PC-9 (cell line): ENCODE measurements around the gene PPIL6. TPM values are rescaled to one million over a fixed set of nuclear protein-coding genes. Genes with fewer than 3 reads are reported as not detected.

Experiments
- BruUV-seq: library from RNA; stranded (reverse); fragments of 400-500 nt; replicated peaks from 2 replicates; lab custom pipeline; 2021; lab: Mats Ljungman, UMichigan
- CTCF ChIA-PET: fragments of 300-600 bp; sonication (Branson Sonifier 250); formaldehyde crosslinking; loops from one replicate; lab custom pipeline; 2022; ENCODE audit warnings: antibody characterized with exemption; lab: Charles Lee
- POLR2A ChIA-PET: fragments of 300-600 bp; sonication (Branson Sonifier 250); formaldehyde crosslinking; loops from one replicate; lab custom pipeline; 2022; ENCODE audit warnings: antibody characterized with exemption; ENCODE audit not compliant: unreplicated experiment; lab: Charles Lee
- DNase-seq, 2 experiments: peaks; one replicate each; pipeline versions ENCODE4 v3.0.0 to v3.0.0-alpha.2; 2015 to 2022; ENCODE audit warnings: mixed read lengths in 1 of 2
- H2AFZ ChIP-seq: fragments of 200-600 bp; sonication (generic); 2 replicates; pipeline ENCODE4 v1.8.1; 2017; ENCODE audit warnings: antibody characterized with exemption
- H3F3A ChIP-seq: fragments of 200-600 bp; sonication (generic); 2 replicates; pipeline ENCODE4 v1.8.1; 2017; ENCODE audit warnings: antibody characterized with exemption, mild to moderate bottlenecking, low read depth; ENCODE audit not compliant: insufficient read depth
- H3K27ac ChIP-seq: fragments of 200-600 bp; sonication (generic); 2 replicates; pipeline ENCODE4 v1.6.1; 2016; ENCODE audit warnings: mixed run types
- H3K27me3 ChIP-seq: fragments of 200-600 bp; sonication (generic); 2 replicates; pipeline ENCODE4 v1.6.1; 2016; ENCODE audit warnings: low read depth, mixed run types; ENCODE audit not compliant: insufficient read depth
- H3K36me3 ChIP-seq: fragments of 200-600 bp; sonication (generic); 2 replicates; pipeline ENCODE4 v1.6.1; 2016; ENCODE audit warnings: low read depth, mixed run types
- H3K4me1 ChIP-seq: fragments of 200-600 bp; sonication (generic); replicated peaks from 2 replicates; pipeline ENCODE4 v1.6.1; 2016; ENCODE audit warnings: mixed run types; ENCODE audit not compliant: insufficient read depth
- H3K4me2 ChIP-seq: fragments of 200-600 bp; sonication (generic); 2 replicates; pipeline ENCODE4 v1.6.1; 2017; ENCODE audit warnings: mixed run types
- H3K4me3 ChIP-seq: fragments of 200-600 bp; sonication (generic); 2 replicates; pipeline ENCODE4 v1.6.1; 2016; ENCODE audit warnings: mixed run types
- H3K79me2 ChIP-seq: fragments of 200-600 bp; sonication (generic); 2 replicates; pipeline ENCODE4 v1.6.1; 2017; ENCODE audit warnings: low read depth, mixed run types
- H3K9me2 ChIP-seq: fragments of 200-600 bp; sonication (generic); 2 replicates; pipeline ENCODE4 v1.8.1; 2017; ENCODE audit warnings: mild to moderate bottlenecking; ENCODE audit not compliant: insufficient read depth
- H3K9me3 ChIP-seq: fragments of 200-600 bp; sonication (generic); 2 replicates; pipeline ENCODE4 v1.8.1; 2016; ENCODE audit warnings: low read depth; ENCODE audit not compliant: insufficient read depth
- H4K20me1 ChIP-seq: fragments of 200-600 bp; sonication (generic); 2 replicates; pipeline ENCODE4 v1.8.1; 2017; ENCODE audit not compliant: insufficient read depth
- EZH2 ChIP-seq: fragments of 200-600 bp; sonication (generic); IDR thresholded peaks from 2 replicates; pipeline ENCODE4 v1.8.0; 2017; ENCODE audit warnings: antibody characterized with exemption, low read depth
- intact Hi-C: fragments of 100-400 bp; cut with micrococcal nuclease; formaldehyde crosslinking; loops from one replicate; pipeline ENCODE4 v1.10.0; 2022; ENCODE audit not compliant: unreplicated experiment
- total RNA-seq: library from RNA; stranded (reverse); gene quantifications from 2 replicates; pipeline ENCODE4 v1.2.3, GENCODE V29; 2021
- TF ChIP-seq, protein P1 (sequence below): fragments of 200-600 bp; sonication (generic); conservative IDR thresholded peaks from 2 replicates; pipeline ENCODE4 v1.6.1; 2017; ENCODE audit warnings: mixed run types, antibody characterized with exemption, mild to moderate bottlenecking, moderate library complexity

The PPIL6 gene
- total RNA-seq, 1 experiment from 2014 or later, result 15.5 TPM

DNA sequence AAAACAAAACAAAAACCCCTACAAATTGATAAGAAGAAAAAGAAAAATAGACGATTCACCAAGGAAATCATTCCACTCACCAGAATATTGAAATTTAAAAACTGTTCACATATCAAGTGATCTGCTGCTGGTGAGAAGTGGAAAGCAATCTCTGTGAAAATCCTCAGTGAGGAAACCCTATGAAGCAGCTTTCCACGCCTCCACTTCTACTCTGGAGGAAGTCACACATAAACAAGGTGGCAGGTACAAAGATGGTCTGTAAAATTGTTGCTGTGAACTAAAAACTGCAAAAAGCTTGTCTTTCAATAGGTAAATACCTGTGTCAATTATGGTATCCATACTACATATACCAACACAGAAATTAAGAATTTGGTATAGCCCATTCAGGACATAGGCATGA lies 76.7 kb downstream of the PPIL6 start:
- Histone ChIP-seq H2AFZ (no peak overlapping the region), H3K4me1 (no peaks in the 10 kb centered on the region), H4K20me1 (0 out of 2 replicates have a peak, but pooled peaks cover 2% of the 10 kb centered on the region), H3K79me2 (no peaks in the 10 kb centered on the region; the same call in 1 of the 2 replicates), H3K4me3 (no peak overlapping the region), H3K27ac (no peak overlapping the region), H3K9me3 (no peaks in the 10 kb centered on the region), H3K36me3 (peaks cover 48% of the 10 kb centered on the region), H3F3A (peaks cover 8% of the 10 kb centered on the region), H3K4me2 (no peak overlapping the region), H3K27me3 (no peaks in the 10 kb centered on the region), H3K9me2 (no peaks in the 10 kb centered on the region)
- intact Hi-C loops, result no loop called here
- DNase-seq, result no peak
- no TSS peak for BruUV-seq
- CTCF ChIA-PET, result no interaction called here
- TF ChIP-seq, protein P1, sequence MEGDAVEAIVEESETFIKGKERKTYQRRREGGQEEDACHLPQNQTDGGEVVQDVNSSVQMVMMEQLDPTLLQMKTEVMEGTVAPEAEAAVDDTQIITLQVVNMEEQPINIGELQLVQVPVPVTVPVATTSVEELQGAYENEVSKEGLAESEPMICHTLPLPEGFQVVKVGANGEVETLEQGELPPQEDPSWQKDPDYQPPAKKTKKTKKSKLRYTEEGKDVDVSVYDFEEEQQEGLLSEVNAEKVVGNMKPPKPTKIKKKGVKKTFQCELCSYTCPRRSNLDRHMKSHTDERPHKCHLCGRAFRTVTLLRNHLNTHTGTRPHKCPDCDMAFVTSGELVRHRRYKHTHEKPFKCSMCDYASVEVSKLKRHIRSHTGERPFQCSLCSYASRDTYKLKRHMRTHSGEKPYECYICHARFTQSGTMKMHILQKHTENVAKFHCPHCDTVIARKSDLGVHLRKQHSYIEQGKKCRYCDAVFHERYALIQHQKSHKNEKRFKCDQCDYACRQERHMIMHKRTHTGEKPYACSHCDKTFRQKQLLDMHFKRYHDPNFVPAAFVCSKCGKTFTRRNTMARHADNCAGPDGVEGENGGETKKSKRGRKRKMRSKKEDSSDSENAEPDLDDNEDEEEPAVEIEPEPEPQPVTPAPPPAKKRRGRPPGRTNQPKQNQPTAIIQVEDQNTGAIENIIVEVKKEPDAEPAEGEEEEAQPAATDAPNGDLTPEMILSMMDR, result no peak
- no peak for TF ChIP-seq EZH2
- POLR2A ChIA-PET, result no interaction called here

DNA sequence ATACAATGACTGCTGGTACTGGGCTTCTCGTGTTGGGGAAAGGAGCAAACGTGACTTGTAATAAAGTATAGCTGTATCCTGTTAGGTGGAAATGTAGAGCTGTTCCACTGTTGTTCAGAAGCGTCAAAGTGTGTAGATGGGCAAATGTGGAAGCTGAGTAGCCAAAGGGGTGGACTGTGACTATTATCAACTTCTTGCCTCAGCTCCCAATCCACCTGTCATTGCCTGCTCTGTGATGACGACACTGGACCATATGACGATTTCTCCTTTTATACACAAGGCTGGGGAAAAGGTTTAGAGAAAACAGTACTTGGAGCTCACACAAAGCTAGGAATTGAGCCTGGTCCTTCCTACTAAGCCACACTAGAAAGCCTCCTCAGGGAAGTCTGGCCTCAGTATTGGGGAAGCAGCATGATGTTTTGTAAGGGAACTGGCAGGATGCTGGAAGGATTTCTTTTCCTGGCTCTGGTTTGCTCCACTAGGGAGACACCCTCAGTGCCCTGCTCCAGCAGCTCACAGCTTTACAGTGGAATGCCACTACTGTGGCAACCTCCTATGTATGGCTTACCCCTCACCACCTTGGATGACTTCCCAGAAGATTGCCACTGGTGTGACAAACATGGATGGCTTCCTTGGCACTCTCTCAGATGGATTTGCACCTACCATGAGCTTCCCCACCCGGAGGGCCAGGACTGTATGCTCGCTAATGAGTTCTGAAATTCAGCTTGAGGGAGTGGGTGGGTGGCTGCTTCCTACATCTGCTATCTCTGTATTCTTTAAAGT lies 78.1 kb downstream of the PPIL6 start:
- BruUV-seq, result no TSS peak
- H3K4me3 ChIP-seq, result no peak overlapping the region
- intact Hi-C loops, result no loop called here
- no peak overlapping the region for H2AFZ ChIP-seq
- ChIA-PET POLR2A (interaction anchor here (0.6 to 0.7 kb wide), 2 partner anchors 32 to 140 kb away, joined by 5 to 7 read pairs; no protein-coding TSS in a partner anchor), CTCF (interaction anchor here (0.5 kb wide), 1 partner anchor 119 kb away, joined by 3 read pairs; no protein-coding TSS in a partner anchor)
- H3K9me3 ChIP-seq, result 0 out of 2 replicates have a peak, but pooled peaks cover 1% of the 10 kb centered on the region
- peaks cover 40% of the 10 kb centered on the region for H3K36me3 ChIP-seq
- no peaks in the 10 kb centered on the region for H3K79me2 ChIP-seq
- no peak overlapping the region for H3K4me2 ChIP-seq
- H4K20me1 ChIP-seq, result no peaks in the 10 kb centered on the region
- no peaks in the 10 kb centered on the region for H3K27me3 ChIP-seq
- TF ChIP-seq, protein P1, result no peak
- TF ChIP-seq EZH2, result no peak
- no peaks in the 10 kb centered on the region for H3K9me2 ChIP-seq
- H3K27ac ChIP-seq, result no peak overlapping the region
- H3F3A ChIP-seq, result no peaks in the 10 kb centered on the region; the same call in 1 of the 2 replicates
- DNase-seq, result no peak
- H3K4me1 ChIP-seq, result no peaks in the 10 kb centered on the region

DNA sequence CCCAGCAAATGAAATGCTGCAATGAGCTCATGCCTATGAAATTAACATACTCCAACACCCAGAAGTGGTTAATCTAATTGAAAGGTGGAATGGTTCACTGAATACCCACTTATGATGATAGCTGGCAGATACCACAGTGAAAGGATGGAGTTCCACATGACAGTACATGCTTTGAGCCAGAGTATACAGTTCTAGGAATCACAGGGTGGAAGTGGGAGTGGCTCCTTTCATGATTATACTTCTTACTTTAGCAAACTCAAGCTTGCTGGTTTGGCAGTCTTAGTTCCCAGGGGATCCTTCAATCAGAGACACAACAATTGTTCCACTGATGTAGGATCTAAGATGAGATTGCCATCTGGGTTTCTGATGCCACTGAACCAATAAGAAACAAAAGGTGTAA lies 79.6 kb downstream of the PPIL6 start:
- TF ChIP-seq EZH2, result no peak
- TF ChIP-seq, protein P1, result no peak
- H2AFZ ChIP-seq, result no peak overlapping the region
- no peak for DNase-seq
- CTCF ChIA-PET, result no interaction called here
- H3K9me2 ChIP-seq, result no peaks in the 10 kb centered on the region
- peaks cover 44% of the 10 kb centered on the region for H3K36me3 ChIP-seq
- H3K4me2 ChIP-seq, result no peak overlapping the region
- H3K27me3 ChIP-seq, result no peaks in the 10 kb centered on the region
- POLR2A ChIA-PET, result interaction anchor here (0.6 kb wide), 1 partner anchor 173 kb away, joined by 5 read pairs; no protein-coding TSS in a partner anchor
- intact Hi-C loops, result no loop called here
- BruUV-seq, result no TSS peak
- H3K4me1 ChIP-seq, result no peaks in the 10 kb centered on the region
- no peak overlapping the region for H3K4me3 ChIP-seq
- no peaks in the 10 kb centered on the region for H3K79me2 ChIP-seq
- H3K27ac ChIP-seq, result no peak overlapping the region
- H3F3A ChIP-seq, result no peaks in the 10 kb centered on the region; the same call in 1 of the 2 replicates
- peaks cover 13% of the 10 kb centered on the region for H3K9me3 ChIP-seq
- no peaks in the 10 kb centered on the region for H4K20me1 ChIP-seq
